ENCODE results near the gene ADCY4.
A peak's percentile ranks its signal among the peaks of the same experiment; 100 is the strongest.
"Not testable (repeated sequence)": the region's sequence is repeated elsewhere in the genome, so short reads cannot be mapped to it uniquely, and the experiment has no call there.

Gene ADCY4

DNA sequence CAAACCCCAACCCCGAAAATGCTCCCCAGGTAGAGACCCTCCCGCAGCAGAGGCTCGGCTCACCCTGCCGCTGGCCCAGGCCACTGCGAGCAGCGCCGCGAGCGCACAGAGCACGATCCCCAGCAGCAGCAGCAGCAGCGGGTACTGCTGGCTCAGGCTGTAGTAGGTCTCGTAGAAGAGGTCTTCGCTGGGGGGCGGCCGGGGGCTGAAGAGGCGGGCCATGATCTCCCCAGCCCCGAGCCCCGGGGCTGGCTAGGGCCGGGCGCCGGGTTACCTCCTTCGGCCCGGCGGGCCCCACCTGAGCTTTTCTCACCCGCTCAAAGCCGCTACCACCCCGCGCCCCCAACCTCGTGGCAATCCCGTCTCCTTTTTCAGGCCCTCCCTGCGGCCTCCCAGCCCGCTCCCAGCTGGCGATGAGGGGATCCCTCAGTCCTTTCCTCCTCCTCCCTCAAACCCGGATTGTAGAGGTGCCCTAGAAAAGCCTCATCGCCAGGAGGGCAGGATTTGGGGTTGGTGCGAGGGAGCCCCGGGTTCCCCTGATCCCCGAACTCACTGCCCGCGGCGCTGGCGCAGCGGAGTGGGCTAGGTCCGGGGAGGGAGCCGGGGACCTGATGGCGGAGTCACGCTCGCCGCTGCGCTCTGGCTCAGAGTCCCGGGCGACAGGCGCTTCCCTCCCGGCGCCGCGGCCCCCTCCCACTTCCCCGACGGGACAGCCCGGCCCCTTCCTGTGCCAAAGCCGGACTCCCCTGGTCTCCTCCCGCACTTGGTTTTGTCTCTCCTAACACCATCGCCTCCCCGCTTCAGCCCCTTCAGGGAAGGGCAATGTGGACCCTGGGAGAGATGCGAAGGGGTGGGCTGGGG, at the start of gene ADCY4:
Gene ADCY4 (minus strand): TSS at position 641 of the 861 bp plus-strand sequence. CDS start 419 bp downstream, at position 222.
- Histone ChIP-seq H3K4me1 (ENCODE audit: insufficient read depth, low read length) (peaks cover 6% of the 10 kb centered on the region; the same call in 1 of the 2 replicates), H3K9me3 (ENCODE audit: control insufficient read depth, insufficient read depth, low read length) (no peaks in the 10 kb centered on the region), H3K9ac (ENCODE audit: low read depth, low read length) (peak within 1 kb of the TSS; percentile 49; the same call in 1 of the 2 replicates), H3K36me3 (ENCODE audit: insufficient read depth, low read length) (no peaks in the 10 kb centered on the region)

DNA sequence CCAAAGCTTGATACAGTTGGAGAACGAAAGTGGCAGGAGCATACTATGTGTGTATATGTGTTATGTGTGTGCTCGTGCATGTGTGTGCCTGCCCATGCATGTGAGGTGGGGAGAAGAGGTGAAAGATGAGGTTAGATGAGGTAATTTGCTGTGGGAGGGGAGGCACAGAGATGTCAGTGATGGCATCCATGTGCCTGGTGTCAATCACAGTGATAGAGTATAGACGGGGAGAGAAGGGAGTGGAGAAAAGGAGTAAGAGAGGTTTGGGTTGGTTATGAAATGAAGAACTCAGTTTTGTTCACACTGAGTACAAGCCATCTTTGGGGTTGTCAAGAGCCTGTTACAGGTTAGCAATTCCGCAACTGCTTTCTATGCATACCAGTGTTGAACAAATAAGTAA, 49.3 kb upstream of the ADCY4 start:
- Histone ChIP-seq H3K4me1 (ENCODE audit: insufficient read depth, low read length) (peaks cover 27% of the 10 kb centered on the region), H3K9me3 (ENCODE audit: control insufficient read depth, insufficient read depth, low read length) (no peaks in the 10 kb centered on the region), H3K36me3 (ENCODE audit: insufficient read depth, low read length) (no peaks in the 10 kb centered on the region), H3K9ac (ENCODE audit: low read depth, low read length) (no peak overlapping the region)

DNA sequence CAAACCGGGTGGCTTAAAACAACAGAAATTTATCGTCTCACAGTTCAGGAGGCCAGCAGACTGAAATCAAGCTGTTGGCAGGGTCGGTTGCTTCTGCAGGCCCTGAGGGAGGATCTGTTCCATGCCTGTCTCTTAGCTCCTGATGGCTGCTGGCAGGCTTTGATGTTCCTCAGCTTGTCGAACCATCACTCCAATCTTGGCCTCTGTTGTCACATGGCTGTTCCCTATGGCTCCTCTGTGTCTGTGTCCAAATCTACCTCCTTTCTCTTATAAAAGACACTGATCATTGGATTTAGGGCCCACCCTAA, 47.1 kb upstream of the ADCY4 start:
- peaks cover 25% of the 10 kb centered on the region for H3K4me1 ChIP-seq (ENCODE audit: insufficient read depth, low read length)
- H3K9ac ChIP-seq (ENCODE audit: low read depth, low read length) = no peak overlapping the region

DNA sequence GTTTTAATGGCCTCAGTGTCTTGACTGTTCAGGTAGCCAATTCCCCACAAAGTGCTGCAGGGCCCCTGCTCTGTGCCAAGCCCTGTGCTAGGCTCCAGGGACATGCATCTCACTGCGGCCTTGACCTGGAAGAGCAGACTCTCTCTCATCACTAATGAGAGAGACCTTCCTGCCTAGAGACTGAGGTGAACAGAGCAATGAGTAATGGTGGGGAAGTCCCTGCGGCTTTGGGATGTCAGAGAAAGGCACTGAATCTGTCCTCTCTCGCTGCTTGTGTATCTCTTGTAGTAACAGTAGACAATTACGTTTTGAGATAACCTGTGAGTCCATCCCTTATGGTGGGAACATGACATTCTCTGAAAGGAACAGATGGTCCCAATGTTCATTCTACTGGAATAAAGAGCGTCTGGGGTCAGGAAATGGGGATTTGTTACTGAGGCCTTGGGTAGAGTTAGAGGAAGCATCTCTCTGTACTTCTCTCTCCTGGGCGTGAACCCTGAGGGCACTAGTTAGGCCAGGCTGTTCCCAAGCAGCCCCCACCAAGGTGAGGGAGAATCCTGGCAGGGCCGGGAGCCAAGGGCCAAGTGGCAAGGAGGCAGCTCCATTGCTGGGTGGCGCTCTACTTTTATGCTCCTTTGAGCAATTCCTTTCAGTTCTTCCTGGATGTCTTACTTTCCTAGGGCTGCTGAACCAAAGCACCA, 46.6 kb upstream of the ADCY4 start:
- Histone ChIP-seq H3K36me3 (ENCODE audit: insufficient read depth, low read length) (no peaks in the 10 kb centered on the region), H3K4me1 (ENCODE audit: insufficient read depth, low read length) (peaks cover 29% of the 10 kb centered on the region), H3K9me3 (ENCODE audit: control insufficient read depth, insufficient read depth, low read length) (no peaks in the 10 kb centered on the region), H3K9ac (ENCODE audit: low read depth, low read length) (no peak overlapping the region)

More for the DNA sequence above, 47.1 kb upstream of the ADCY4 start:
- Histone ChIP-seq H3K36me3 (ENCODE audit: insufficient read depth, low read length) (no peaks in the 10 kb centered on the region), H3K9me3 (ENCODE audit: control insufficient read depth, insufficient read depth, low read length) (no peaks in the 10 kb centered on the region)

DNA sequence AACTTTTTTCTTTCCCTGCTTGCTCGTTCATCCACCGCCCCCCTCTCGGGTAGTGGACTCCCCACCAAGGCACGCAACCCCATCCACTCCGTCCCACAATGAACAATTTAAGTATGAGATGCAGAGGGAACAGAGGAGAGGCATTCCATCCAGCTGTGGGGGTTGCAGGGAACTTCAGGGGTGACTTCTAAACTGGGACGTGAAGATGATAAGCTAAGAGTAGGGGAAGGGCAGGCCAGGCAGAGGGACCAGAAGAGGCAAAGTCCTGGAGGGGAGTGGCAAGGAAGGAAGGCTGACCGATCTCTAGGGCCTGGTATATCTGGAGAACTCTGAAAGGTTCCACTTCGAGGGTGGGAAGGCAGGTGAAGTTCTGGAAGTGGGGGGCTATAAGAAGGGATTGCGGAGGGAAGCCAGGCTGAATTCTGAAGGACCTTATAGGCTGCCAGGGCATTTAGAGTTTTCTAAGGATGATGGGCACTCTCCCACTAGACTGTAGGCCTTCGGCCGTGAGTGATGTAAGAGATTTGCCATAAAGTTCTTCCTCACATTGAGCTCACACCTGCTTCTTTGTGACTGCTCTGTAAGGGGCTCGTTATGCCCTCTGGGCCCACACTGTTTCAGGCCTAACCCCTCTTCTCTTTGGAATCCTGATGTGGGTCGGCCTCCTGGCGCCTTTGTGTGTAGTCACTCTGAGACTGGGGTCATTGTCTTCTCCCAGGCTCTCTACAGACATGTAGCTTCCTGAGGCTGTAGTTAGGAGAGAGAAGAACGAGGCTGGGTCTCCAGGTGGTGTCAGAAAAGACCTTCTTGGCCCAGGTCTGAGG, 45.2 kb upstream of the ADCY4 start:
- Histone ChIP-seq H3K9me3 (ENCODE audit: control insufficient read depth, insufficient read depth, low read length) (no peaks in the 10 kb centered on the region), H3K4me1 (ENCODE audit: insufficient read depth, low read length) (peaks cover 29% of the 10 kb centered on the region), H3K9ac (ENCODE audit: low read depth, low read length) (no peak overlapping the region), H3K36me3 (ENCODE audit: insufficient read depth, low read length) (no peaks in the 10 kb centered on the region)

DNA sequence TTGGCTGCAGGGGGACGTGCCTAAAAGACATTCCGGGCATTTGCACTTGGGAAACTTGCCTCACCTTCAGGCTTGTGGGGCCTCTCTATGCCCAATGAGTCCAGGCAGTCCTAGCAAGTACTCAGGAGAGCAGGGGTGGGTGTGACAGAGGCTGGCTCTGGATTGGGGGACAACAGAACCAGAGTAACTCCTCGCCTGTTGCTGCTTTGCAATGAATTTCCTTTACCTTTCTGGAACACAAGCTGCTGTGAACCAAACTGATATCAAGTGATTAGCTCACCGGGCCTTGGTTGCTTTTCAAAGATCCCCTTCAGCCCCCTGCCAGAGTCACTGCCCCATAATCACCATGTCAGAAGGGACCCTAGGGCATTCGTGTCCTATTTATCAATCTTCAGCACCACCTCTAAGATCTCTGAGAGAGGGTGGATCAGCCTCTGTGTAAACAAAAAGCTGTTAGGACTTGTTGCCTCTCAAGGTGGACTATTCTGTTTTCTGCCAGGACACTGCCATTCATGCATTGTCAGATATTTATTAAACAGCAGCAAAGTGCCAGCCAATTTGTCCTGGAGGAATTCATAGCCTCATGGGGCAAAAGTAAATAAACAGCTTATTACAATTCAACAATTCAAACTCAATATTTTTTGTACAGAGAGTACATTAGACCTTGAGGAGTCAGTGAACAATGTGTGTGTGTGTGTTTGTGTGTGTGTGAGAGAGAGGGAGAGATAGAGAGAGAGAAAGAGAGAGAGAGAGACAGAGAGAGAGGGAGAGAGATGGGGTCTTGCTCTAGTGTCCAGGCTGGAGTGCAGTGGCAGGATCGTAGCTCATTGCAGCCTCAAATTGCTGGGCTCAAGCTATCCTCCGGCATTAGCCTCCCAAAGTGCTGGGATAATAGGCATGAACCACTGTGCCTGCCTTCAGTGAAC, 44.4 kb upstream of the ADCY4 start:
- Histone ChIP-seq H3K9me3 (ENCODE audit: control insufficient read depth, insufficient read depth, low read length) (no peaks in the 10 kb centered on the region), H3K9ac (ENCODE audit: low read depth, low read length) (no peak overlapping the region), H3K36me3 (ENCODE audit: insufficient read depth, low read length) (no peaks in the 10 kb centered on the region), H3K4me1 (ENCODE audit: insufficient read depth, low read length) (peaks cover 29% of the 10 kb centered on the region)

DNA sequence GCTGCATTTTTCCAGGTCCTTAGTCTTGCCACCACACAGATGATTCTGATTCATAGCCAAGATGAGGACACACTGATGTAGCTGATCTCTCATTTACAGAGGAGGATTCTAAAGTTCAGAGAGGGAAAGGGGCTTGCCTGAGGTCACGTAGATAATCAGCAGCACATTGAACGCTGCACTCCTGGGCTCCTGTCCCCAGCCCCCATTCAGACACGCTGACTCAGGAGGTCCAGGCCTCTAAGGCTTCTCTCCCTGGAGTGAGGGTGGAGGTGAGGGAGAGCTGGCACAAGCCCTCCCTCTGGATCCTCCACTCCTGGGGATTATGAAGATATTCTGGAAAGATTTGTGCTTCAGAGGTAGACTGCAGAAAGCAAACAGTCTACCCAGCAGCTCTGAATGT, 43.5 kb upstream of the ADCY4 start:
- Histone ChIP-seq H3K9me3 (ENCODE audit: control insufficient read depth, insufficient read depth, low read length) (no peaks in the 10 kb centered on the region), H3K9ac (ENCODE audit: low read depth, low read length) (no peak overlapping the region), H3K4me1 (ENCODE audit: insufficient read depth, low read length) (peaks cover 29% of the 10 kb centered on the region), H3K36me3 (ENCODE audit: insufficient read depth, low read length) (no peaks in the 10 kb centered on the region)

DNA sequence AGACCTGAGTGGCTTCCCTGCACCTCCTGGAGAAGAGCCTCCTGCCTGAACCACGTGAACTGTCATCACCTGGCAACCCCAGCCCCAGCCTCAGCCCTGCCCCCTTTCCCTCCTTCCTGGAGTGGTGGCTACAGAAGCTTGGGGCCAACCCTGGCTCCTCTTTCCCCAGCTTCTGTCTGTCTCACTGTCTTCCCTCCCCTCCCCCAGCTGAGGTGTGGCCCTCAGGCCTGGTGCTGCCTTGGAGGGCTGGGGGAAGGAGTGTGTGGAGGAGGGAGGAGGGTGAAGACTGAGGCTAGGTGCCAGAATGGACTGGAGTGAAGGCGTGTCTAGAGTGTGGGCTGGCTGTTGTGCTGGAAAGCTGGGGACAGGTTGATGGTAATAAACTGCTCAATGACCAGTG, 42.8 kb upstream of the ADCY4 start:
- Histone ChIP-seq H3K4me1 (ENCODE audit: insufficient read depth, low read length) (peaks cover 29% of the 10 kb centered on the region), H3K9ac (ENCODE audit: low read depth, low read length) (no peak overlapping the region), H3K36me3 (ENCODE audit: insufficient read depth, low read length) (no peaks in the 10 kb centered on the region; the same call in 1 of the 2 replicates), H3K9me3 (ENCODE audit: control insufficient read depth, insufficient read depth, low read length) (no peaks in the 10 kb centered on the region)

DNA sequence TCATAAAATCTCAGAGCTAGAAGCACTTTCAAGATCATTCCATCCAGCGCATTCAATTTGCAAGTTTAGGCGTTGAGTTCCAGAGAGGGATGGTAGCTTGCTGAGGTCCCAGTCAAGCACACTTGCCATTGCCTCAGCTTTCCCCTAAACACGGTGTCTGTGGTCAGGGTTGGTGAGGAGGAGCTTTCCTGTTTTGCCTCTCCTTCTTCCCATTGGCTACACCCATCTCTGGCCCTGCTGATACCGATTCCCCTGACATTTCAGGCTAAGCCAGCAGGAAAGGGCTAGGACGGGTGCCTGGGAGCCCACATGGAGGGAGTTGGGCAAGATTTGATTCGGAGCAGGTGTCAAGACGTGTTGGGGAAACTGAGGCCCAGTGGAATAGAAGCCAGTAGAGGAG, 42.3 kb upstream of the ADCY4 start:
- no peaks in the 10 kb centered on the region; the same call in 1 of the 2 replicates for H3K36me3 ChIP-seq (ENCODE audit: insufficient read depth, low read length)
- H3K4me1 ChIP-seq (ENCODE audit: insufficient read depth, low read length) = peaks cover 29% of the 10 kb centered on the region
- H3K9me3 ChIP-seq (ENCODE audit: control insufficient read depth, insufficient read depth, low read length) = no peaks in the 10 kb centered on the region
- peak overlapping the region; percentile 50; the same call in 1 of the 2 replicates for H3K9ac ChIP-seq (ENCODE audit: low read depth, low read length)

DNA sequence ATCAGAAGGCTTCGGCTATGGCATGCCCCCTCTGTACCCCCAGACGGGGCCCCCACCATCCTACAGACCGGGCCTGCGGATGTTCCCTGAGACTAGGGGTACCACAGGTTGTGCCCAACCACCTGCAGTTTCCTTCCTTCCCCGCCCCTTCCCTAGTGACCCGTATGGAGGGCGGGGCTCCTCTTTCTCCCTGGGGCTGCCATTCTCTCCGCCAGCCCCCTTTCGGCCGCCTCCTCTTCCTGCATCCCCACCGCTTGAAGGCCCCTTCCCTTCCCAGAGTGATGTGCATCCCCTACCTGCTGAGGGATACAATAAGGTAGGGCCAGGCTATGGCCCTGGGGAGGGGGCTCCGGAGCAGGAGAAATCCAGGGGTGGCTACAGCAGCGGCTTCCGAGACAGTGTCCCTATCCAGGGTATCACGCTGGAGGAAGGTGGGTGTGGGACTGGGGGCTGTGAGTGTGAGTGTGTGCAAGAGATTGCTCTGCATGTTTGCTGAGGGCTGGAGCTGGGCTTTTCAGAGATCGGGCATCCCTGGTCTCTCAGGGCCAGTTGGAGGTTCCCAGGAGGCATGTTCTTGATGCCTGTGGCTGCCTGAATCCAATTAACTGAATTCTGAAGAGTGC, 41.7 kb upstream of the ADCY4 start:
- no peaks in the 10 kb centered on the region; the same call in 1 of the 2 replicates for H3K36me3 ChIP-seq (ENCODE audit: insufficient read depth, low read length)
- H3K9ac ChIP-seq (ENCODE audit: low read depth, low read length) = peak overlapping the region; percentile 50; the same call in 1 of the 2 replicates
- H3K9me3 ChIP-seq (ENCODE audit: control insufficient read depth, insufficient read depth, low read length) = no peaks in the 10 kb centered on the region
- H3K4me1 ChIP-seq (ENCODE audit: insufficient read depth, low read length) = peaks cover 27% of the 10 kb centered on the region

DNA sequence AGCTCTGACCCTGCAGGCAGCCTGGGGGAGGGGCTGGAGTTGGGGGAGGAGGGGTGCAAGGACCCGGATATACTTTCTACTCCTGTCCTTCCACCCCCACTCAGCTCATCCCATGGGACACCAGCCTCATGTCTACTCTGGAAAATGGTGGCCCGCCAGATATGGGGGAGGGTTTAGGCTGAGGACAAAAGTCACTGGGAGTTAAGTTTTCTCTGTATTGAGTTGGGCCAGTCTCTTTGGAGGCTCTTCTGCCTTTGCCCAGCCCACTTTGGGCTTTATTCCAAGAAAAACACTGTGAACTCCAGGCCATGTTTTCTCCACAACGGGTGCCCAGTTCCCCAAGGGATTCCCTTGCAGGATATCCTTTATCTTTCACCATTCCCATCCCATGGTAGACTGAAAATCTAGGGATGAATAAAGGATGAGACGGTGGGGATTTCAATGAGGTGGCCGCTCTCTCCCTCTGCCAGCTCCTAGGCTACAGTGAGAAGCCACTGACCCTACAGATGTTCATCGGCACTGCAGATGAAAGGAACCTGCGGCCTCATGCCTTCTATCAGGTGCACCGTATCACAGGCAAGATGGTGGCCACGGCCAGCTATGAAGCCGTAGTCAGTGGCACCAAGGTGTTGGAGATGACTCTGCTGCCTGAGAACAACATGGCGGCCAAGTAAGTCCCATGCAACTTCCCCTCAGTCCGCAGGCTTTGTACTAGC, 38.0 kb upstream of the ADCY4 start:
- Histone ChIP-seq H3K4me1 (ENCODE audit: insufficient read depth, low read length) (peaks cover 9% of the 10 kb centered on the region; the same call in 1 of the 2 replicates), H3K9ac (ENCODE audit: low read depth, low read length) (no peak overlapping the region), H3K36me3 (ENCODE audit: insufficient read depth, low read length) (no peaks in the 10 kb centered on the region; the same call in 1 of the 2 replicates), H3K9me3 (ENCODE audit: control insufficient read depth, insufficient read depth, low read length) (no peaks in the 10 kb centered on the region)

DNA sequence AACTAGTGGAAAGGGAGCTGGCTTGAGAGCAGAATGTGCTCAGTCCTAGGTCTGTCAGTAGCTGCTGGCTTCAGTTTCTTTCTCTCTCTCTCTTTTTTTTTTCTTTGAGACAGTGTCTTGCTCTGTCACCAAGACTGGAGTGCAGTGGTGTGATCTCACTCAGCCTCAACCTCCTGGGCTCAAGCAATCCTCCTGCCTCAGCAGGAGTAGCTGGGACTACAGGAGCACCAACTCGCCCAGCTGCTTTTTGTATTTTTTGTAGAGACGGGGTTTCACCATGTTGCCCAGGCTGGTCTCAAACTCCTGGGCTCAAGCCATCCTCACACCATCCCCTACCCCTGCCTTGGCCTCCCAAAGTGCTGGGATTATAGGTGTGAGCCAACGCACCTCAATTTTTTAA, 36.7 kb upstream of the ADCY4 start:
- H3K36me3 ChIP-seq (ENCODE audit: insufficient read depth, low read length); H3K4me1 ChIP-seq (ENCODE audit: insufficient read depth, low read length); H3K9ac ChIP-seq (ENCODE audit: low read depth, low read length); H3K9me3 ChIP-seq (ENCODE audit: control insufficient read depth, insufficient read depth, low read length): not testable (repeated sequence)

DNA sequence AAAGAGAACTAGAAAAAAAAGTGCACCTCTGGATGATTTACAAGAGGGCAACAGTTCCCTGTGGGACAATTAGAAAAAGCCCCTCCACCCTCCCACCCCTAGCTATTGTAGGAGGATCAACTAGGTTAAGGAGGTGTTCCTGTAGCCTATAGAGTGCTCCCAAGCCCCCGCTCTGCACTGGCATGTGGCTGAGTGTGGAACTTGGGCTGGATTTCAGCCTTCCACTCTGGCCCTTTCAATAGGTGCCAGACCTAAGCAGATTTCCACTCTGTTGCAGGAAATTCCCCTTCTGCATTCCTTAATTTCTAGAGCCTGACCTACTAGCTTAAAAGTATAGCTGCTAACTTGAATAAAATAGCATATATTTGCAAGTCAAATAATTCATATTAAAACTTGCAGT, 35.9 kb upstream of the ADCY4 start:
- Histone ChIP-seq H3K9ac (ENCODE audit: low read depth, low read length) (no peak overlapping the region), H3K36me3 (ENCODE audit: insufficient read depth, low read length) (no peaks in the 10 kb centered on the region; the same call in 1 of the 2 replicates), H3K4me1 (ENCODE audit: insufficient read depth, low read length) (no peaks in the 10 kb centered on the region; the same call in 1 of the 2 replicates), H3K9me3 (ENCODE audit: control insufficient read depth, insufficient read depth, low read length) (no peaks in the 10 kb centered on the region)
